NCI-H187 treated with DMSO at 0.1 percent for 48 hours (cell line): ENCODE data around the gene SEPTIN10.
"Not testable (repeated sequence)": the region's sequence is repeated elsewhere in the genome, so short reads cannot be mapped to it uniquely, and the experiment has no call there.

Source experiments
- DNase-seq: peaks from one replicate; lab custom pipeline; 2025; lab: John Stamatoyannopoulos, UW

Gene SEPTIN10

GRCh38 chr2:109613922-109614714 lies at the start of gene SEPTIN10, which contains the start of gene SOWAHC:
SEPTIN10 (minus strand) TSS chr2:109613966; CDS start chr2:109613827, 139 bp downstream.
SOWAHC (plus strand) TSS chr2:109614364; CDS start chr2:109614490, 126 bp downstream.
- peak; percentile 25 for DNase-seq

- DNase-seq = no peak
Measured at GRCh38 chr2:109662889-109663288, 49.1 kb upstream of the SEPTIN10 start.

GRCh38 chr2:109660046-109660860 lies 46.5 kb upstream of the SEPTIN10 start:
- no peak for DNase-seq

- DNase-seq = no peak
Measured at GRCh38 chr2:109659396-109660045, 45.8 kb upstream of the SEPTIN10 start.

- no peak for DNase-seq
Measured at GRCh38 chr2:109655287-109655686, 41.5 kb upstream of the SEPTIN10 start.

- DNase-seq = no peak
Measured at GRCh38 chr2:109654326-109655050, 40.7 kb upstream of the SEPTIN10 start.

GRCh38 chr2:109649736-109650695 lies 36.2 kb upstream of the SEPTIN10 start:
- no peak for DNase-seq

- DNase-seq = no peak
Measured at GRCh38 chr2:109648041-109648527, 34.3 kb upstream of the SEPTIN10 start.

- DNase-seq = no peak
Measured at GRCh38 chr2:109647636-109648035, 33.9 kb upstream of the SEPTIN10 start.

- DNase-seq = no peak
Measured at GRCh38 chr2:109646961-109647360, 33.2 kb upstream of the SEPTIN10 start.

- DNase-seq = no peak
Measured at GRCh38 chr2:109645412-109646184, 31.8 kb upstream of the SEPTIN10 start.

GRCh38 chr2:109644571-109645275 lies 31.0 kb upstream of the SEPTIN10 start:
- no peak for DNase-seq

GRCh38 chr2:109640000-109640399 lies 26.2 kb upstream of the SEPTIN10 start:
- DNase-seq = not testable (repeated sequence)

- DNase-seq = no peak
Measured at GRCh38 chr2:109638795-109639194, 25.0 kb upstream of the SEPTIN10 start.

GRCh38 chr2:109637749-109638570 lies 24.2 kb upstream of the SEPTIN10 start:
- DNase-seq = no peak

GRCh38 chr2:109636317-109636716 lies 22.6 kb upstream of the SEPTIN10 start:
- no peak for DNase-seq

GRCh38 chr2:109635426-109636304 lies 21.9 kb upstream of the SEPTIN10 start:
- DNase-seq = no peak
